ENCODE measurements around the gene ZNF322. TPM values are rescaled to one million over a fixed set of nuclear protein-coding genes. Genes with fewer than 3 reads are reported as not detected.

The ZNF322 gene
- total RNA-seq, 2 donors from 2014 or later: 8.7 to 18.0 TPM

GRCh38 chr6:26651133-26651781 is 8.3 kb downstream of the ZNF322 start:
- Mint-ChIP-seq H3K4me3 (no peak overlapping the region), H3K4me1 (ENCODE audit: low read depth in 2 of 2) (peaks cover 13 to 15% of the 10 kb centered on the region in 2 donors), H3K36me3 (peaks cover 14% of the 10 kb centered on the region), H3K27me3 (no peaks in the 10 kb centered on the region), H3K27ac (no peak overlapping the region), H3K9me3 (no peaks in the 10 kb centered on the region)
- ATAC-seq: no peak
- DNase-seq (ENCODE audit: low spot score): no peak

GRCh38 chr6:26646074-26646473 is 13.5 kb downstream of the ZNF322 start:
- H3K27me3 Mint-ChIP-seq: no peaks in the 10 kb centered on the region
- peaks cover 43% of the 10 kb centered on the region for H3K36me3 Mint-ChIP-seq
- peaks cover 7% of the 10 kb centered on the region for H3K9me3 Mint-ChIP-seq

GRCh38 chr6:26640806-26641205 is 18.7 kb downstream of the ZNF322 start:
- no peaks in the 10 kb centered on the region for H3K27me3 Mint-ChIP-seq
- no peak overlapping the region for H3K27ac Mint-ChIP-seq
- DNase-seq (ENCODE audit: low spot score) (no peak), ATAC-seq (no peak)
- peaks cover 20% of the 10 kb centered on the region for H3K9me3 Mint-ChIP-seq
- no peak overlapping the region for H3K4me3 Mint-ChIP-seq
- peaks cover 59% of the 10 kb centered on the region for H3K36me3 Mint-ChIP-seq
- H3K4me1 Mint-ChIP-seq (ENCODE audit: low read depth in 2 of 2): peaks cover 5 to 16% of the 10 kb centered on the region in 2 donors

More at GRCh38 chr6:26646074-26646473, 13.5 kb downstream of the ZNF322 start:
- no peak for DNase-seq (ENCODE audit: low spot score)
- Mint-ChIP-seq H3K4me3 (no peak overlapping the region), H3K4me1 (ENCODE audit: low read depth in 2 of 2) (peaks cover 9 to 16% of the 10 kb centered on the region in 2 donors), H3K27ac (no peak overlapping the region)
- no peak for ATAC-seq

GRCh38 chr6:26629359-26629758 is 30.2 kb downstream of the ZNF322 start:
- peaks cover 0 to 3% of the 10 kb centered on the region in 2 donors for H3K27me3 Mint-ChIP-seq
- peaks cover 3% of the 10 kb centered on the region for H3K9me3 Mint-ChIP-seq
- H3K36me3 Mint-ChIP-seq: peaks cover 16% of the 10 kb centered on the region
- ATAC-seq (no peak), DNase-seq (ENCODE audit: low spot score) (no peak)
- H3K27ac Mint-ChIP-seq: no peak overlapping the region
- no peaks in the 10 kb centered on the region for H3K4me1 Mint-ChIP-seq (ENCODE audit: low read depth in 2 of 2)
- H3K4me3 Mint-ChIP-seq: no peak overlapping the region

GRCh38 chr6:26627843-26628242 is 31.7 kb downstream of the ZNF322 start:
- H3K27me3 Mint-ChIP-seq: peaks cover 0 to 3% of the 10 kb centered on the region in 2 donors
- H3K4me3 Mint-ChIP-seq: no peak overlapping the region
- no peak for DNase-seq (ENCODE audit: low spot score)
- ATAC-seq: no peak
- H3K36me3 Mint-ChIP-seq: peaks cover 4% of the 10 kb centered on the region
- H3K4me1 Mint-ChIP-seq (ENCODE audit: low read depth in 2 of 2): no peaks in the 10 kb centered on the region
- H3K27ac Mint-ChIP-seq: no peak overlapping the region
- peaks cover 3% of the 10 kb centered on the region for H3K9me3 Mint-ChIP-seq

- no peaks in the 10 kb centered on the region for H3K4me1 Mint-ChIP-seq (ENCODE audit: low read depth in 2 of 2)
- peaks cover 3% of the 10 kb centered on the region for H3K9me3 Mint-ChIP-seq
- DNase-seq (ENCODE audit: low spot score) (no peak), ATAC-seq (no peak)
- H3K36me3 Mint-ChIP-seq: peaks cover 4% of the 10 kb centered on the region
- no peak overlapping the region for H3K27ac Mint-ChIP-seq
- no peak overlapping the region for H3K4me3 Mint-ChIP-seq
- peaks cover 0 to 8% of the 10 kb centered on the region in 2 donors for H3K27me3 Mint-ChIP-seq
Observed at GRCh38 chr6:26624557-26624956, 35.0 kb downstream of the ZNF322 start.

DNA sequence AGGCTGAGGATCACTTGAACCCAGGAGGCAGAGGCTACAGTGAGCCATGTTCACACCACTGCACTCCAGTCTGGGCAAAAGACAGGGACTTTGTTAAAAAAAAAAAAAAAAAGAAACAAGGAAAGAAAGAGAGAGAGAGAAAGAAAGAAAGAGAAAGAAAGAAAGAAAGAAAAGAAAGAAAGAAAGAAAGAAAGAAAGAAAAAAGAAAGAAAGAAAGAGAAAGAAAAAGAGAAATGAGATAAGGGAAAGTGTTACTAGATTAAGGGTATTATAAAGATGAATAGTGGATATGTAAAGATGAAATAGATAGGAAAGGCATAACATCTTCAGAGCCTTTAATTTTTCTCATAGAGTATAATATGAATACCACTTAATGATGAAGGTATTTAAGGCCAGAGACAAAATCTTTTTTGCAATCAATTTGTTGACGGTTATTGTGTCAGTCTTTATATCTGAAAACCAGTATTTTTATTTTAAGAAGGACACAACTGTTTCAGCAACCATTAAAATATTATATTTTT is 36.1 kb downstream of the ZNF322 start:
- H3K27me3 Mint-ChIP-seq: peaks cover 0 to 8% of the 10 kb centered on the region in 2 donors
- H3K27ac Mint-ChIP-seq: no peak overlapping the region
- peaks cover 4% of the 10 kb centered on the region for H3K36me3 Mint-ChIP-seq
- H3K4me1 Mint-ChIP-seq (ENCODE audit: low read depth in 2 of 2): no peaks in the 10 kb centered on the region
- ATAC-seq (no peak), DNase-seq (ENCODE audit: low spot score) (no peak)
- H3K9me3 Mint-ChIP-seq: peaks cover 1% of the 10 kb centered on the region
- no peak overlapping the region for H3K4me3 Mint-ChIP-seq

- H3K4me3 Mint-ChIP-seq: no peak overlapping the region
- DNase-seq (ENCODE audit: low spot score): no peak
- no peaks in the 10 kb centered on the region for H3K9me3 Mint-ChIP-seq
- no peak for ATAC-seq
- no peaks in the 10 kb centered on the region for H3K36me3 Mint-ChIP-seq
- H3K4me1 Mint-ChIP-seq (ENCODE audit: low read depth in 2 of 2): peaks cover 0 to 2% of the 10 kb centered on the region in 2 donors
- no peak overlapping the region for H3K27ac Mint-ChIP-seq
- H3K27me3 Mint-ChIP-seq: peaks cover 36 to 40% of the 10 kb centered on the region in 2 donors
Observed at GRCh38 chr6:26613689-26614683, 45.6 kb downstream of the ZNF322 start.

GRCh38 chr6:26613201-26613600 is 46.3 kb downstream of the ZNF322 start:
- H3K4me3 Mint-ChIP-seq: no peak overlapping the region
- H3K27me3 Mint-ChIP-seq: peaks cover 36 to 40% of the 10 kb centered on the region in 2 donors
- DNase-seq (ENCODE audit: low spot score): no peak
- no peaks in the 10 kb centered on the region for H3K9me3 Mint-ChIP-seq
- no peak overlapping the region for H3K27ac Mint-ChIP-seq
- H3K36me3 Mint-ChIP-seq: no peaks in the 10 kb centered on the region
- peaks cover 0 to 2% of the 10 kb centered on the region in 2 donors for H3K4me1 Mint-ChIP-seq (ENCODE audit: low read depth in 2 of 2)
- no peak for ATAC-seq

- DNase-seq (ENCODE audit: low spot score) (no peak), ATAC-seq (no peak)
- no peak overlapping the region for H3K4me3 Mint-ChIP-seq
- H3K27ac Mint-ChIP-seq: no peak overlapping the region
- peaks cover 36 to 40% of the 10 kb centered on the region in 2 donors for H3K27me3 Mint-ChIP-seq
- no peaks in the 10 kb centered on the region for H3K36me3 Mint-ChIP-seq
- no peaks in the 10 kb centered on the region for H3K9me3 Mint-ChIP-seq
- H3K4me1 Mint-ChIP-seq (ENCODE audit: low read depth in 2 of 2): peaks cover 0 to 2% of the 10 kb centered on the region in 2 donors
Observed at GRCh38 chr6:26611599-26611998, 47.9 kb downstream of the ZNF322 start.

- Mint-ChIP-seq H3K4me1 (ENCODE audit: low read depth in 2 of 2) (peaks cover 0 to 2% of the 10 kb centered on the region in 2 donors), H3K27ac (peak overlapping the region in 1 of 2 donors; percentile 5), H3K36me3 (no peaks in the 10 kb centered on the region), H3K9me3 (no peaks in the 10 kb centered on the region), H3K4me3 (no peak overlapping the region), H3K27me3 (peaks cover 26 to 32% of the 10 kb centered on the region in 2 donors)
- no peak for DNase-seq (ENCODE audit: low spot score)
- ATAC-seq: no peak
Observed at GRCh38 chr6:26609463-26609862, 50.1 kb downstream of the ZNF322 start.

GRCh38 chr6:26607434-26608230 is 51.9 kb downstream of the ZNF322 start:
- peaks cover 11 to 18% of the 10 kb centered on the region in 2 donors for H3K27me3 Mint-ChIP-seq
- H3K4me1 Mint-ChIP-seq (ENCODE audit: low read depth in 2 of 2): no peaks in the 10 kb centered on the region
- peak; percentile 76 to 80 for ATAC-seq
- no peak overlapping the region for H3K4me3 Mint-ChIP-seq
- H3K27ac Mint-ChIP-seq: no peak overlapping the region
- no peak for DNase-seq (ENCODE audit: low spot score)
- H3K9me3 Mint-ChIP-seq: no peaks in the 10 kb centered on the region
- H3K36me3 Mint-ChIP-seq: no peaks in the 10 kb centered on the region

DNA sequence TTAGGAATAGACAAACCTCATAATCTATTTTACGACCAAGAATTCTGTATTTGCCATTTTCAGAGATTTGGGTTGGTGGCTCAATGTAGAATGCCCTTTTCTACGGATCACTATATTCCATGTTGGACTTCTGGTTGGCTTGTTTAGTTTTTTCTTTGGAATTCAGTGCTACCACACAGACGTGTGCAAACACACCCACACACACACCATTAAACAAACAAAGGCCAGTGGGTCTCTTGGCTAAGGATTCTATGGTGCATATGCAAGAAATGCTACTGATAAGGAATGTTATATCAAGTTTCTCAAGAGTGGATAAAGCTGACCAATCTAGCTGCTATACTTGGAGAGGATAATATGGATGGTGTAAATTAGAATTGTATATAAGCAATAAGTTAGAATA is 54.7 kb downstream of the ZNF322 start:
- Mint-ChIP-seq H3K27ac (no peak overlapping the region), H3K36me3 (no peaks in the 10 kb centered on the region)

More for the DNA sequence above, 54.7 kb downstream of the ZNF322 start:
- DNase-seq (ENCODE audit: low spot score) (no peak), ATAC-seq (no peak)
- Mint-ChIP-seq H3K9me3 (no peaks in the 10 kb centered on the region), H3K4me3 (no peak overlapping the region), H3K27me3 (peaks cover 4 to 6% of the 10 kb centered on the region in 2 donors), H3K4me1 (ENCODE audit: low read depth in 2 of 2) (no peaks in the 10 kb centered on the region)

Measured in natural killer cell treated with Interleukin-12 subunit alpha and Interleukin-12 subunit beta and Interleukin-15 and Interleukin-18, amount 100 ng/mL, for 72 hours (primary cell).